GM23248 (cell line): ENCODE measurements around the gene KIDINS220.

Experiments
- EZH2 ChIP-seq: fragments of 200-600 bp; sonication (generic); IDR thresholded peaks from 2 replicates; pipeline ENCODE4 v1.6.1; 2018; ENCODE audit warnings: antibody characterized with exemption, mild to moderate bottlenecking; ENCODE audit not compliant: insufficient read depth, poor library complexity, severe bottlenecking
- EZH2phosphoT487 ChIP-seq: fragments of 200-600 bp; sonication (generic); IDR thresholded peaks from 2 replicates; pipeline ENCODE4 v1.6.1; 2018; ENCODE audit warnings: antibody characterized with exemption, moderate library complexity, mild to moderate bottlenecking, low read depth; ENCODE audit not compliant: insufficient read depth

GRCh38 chr2:8754106-8754776 is 83.2 kb downstream of the KIDINS220 start:
- TF ChIP-seq EZH2phosphoT487 (no peak), EZH2 (no peak)
